GM11168 (cell line): ENCODE measurements around the gene HNRNPH2.

Experiments used
- in situ Hi-C: fragments of 300-500 bp; cut with MboI; formaldehyde crosslinking; loops from one replicate; pipeline ENCODE4 v1.12.0; 2022; ENCODE audit warnings: low sequenced_read_pairs; ENCODE audit not compliant: unreplicated experiment

Gene HNRNPH2

GRCh38 chrX:101449279-101449678 lies 41.3 kb downstream of the HNRNPH2 start:
- in situ Hi-C loops: no loop called here

- in situ Hi-C loops: no loop called here
Measured at GRCh38 chrX:101450085-101450484, 42.1 kb downstream of the HNRNPH2 start.

- in situ Hi-C loops: no loop called here
Measured at GRCh38 chrX:101450961-101451360, 42.9 kb downstream of the HNRNPH2 start.

GRCh38 chrX:101452056-101452455 lies 44.0 kb downstream of the HNRNPH2 start:
- in situ Hi-C loops: no loop called here

- in situ Hi-C loops: no loop called here
Measured at GRCh38 chrX:101460669-101461068, 52.6 kb downstream of the HNRNPH2 start.

- in situ Hi-C loops: no loop called here
Measured at GRCh38 chrX:101462892-101463291, 54.9 kb downstream of the HNRNPH2 start.
